Measurements from ENCODE around the gene EPB41L1.

EPB41L1 gene

DNA sequence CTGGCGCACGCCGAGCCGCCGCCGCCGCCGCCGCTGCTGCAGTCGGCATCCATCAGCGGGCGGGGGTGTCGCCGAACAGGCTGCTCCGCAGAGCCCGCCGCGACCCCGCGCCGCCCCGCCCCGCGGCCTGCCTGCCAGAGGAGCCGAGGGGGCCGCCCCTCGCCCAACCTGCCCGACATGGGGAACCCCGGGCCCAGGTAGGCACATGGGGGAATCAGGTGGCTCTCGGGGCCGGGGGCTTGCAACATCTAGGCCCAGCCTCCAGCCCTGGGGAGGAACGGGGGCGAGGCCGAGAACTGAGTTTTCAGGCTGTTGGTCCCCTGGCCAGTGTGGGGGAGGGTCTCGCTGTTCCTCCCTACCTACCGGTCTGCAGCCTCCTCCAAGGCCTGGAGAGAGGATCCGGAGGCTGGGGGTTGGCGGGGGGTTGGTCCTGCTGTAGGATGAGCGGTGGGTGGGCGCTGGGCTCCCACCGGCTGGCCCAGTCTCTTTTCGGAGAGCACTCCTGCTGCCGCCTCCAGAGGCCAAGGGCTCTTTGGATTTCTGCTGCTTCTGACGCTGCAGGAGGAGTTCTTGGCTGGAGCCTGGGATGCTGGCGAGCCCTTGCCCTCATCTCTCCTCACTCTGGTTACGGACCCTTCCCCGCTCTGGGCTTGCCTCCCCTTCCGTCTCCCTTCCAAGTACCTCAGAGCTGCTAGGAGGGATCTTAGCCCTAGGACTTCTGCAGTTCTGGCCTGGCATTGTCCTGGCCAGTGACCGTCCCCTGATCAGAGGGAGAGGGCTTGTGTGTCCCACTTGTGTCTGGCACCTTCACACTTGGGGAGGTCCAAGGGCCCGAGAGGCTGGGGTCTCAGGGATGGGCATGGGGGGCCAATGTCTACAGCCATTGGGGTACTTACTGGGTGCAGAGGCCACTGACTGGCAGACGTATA lies at the start of gene EPB41L1:
EPB41L1 (plus strand) TSS at position 41 of the 929 bp plus-strand sequence. CDS start 19,038 bp downstream, outside the sequence.
- peak within 1 kb of the TSS; percentile 67 for H3K4me3 ChIP-seq (ENCODE audit: low read length)
- DNase-seq (ENCODE audit: low read depth) = no peak
- TF ChIP-seq, protein P1, sequence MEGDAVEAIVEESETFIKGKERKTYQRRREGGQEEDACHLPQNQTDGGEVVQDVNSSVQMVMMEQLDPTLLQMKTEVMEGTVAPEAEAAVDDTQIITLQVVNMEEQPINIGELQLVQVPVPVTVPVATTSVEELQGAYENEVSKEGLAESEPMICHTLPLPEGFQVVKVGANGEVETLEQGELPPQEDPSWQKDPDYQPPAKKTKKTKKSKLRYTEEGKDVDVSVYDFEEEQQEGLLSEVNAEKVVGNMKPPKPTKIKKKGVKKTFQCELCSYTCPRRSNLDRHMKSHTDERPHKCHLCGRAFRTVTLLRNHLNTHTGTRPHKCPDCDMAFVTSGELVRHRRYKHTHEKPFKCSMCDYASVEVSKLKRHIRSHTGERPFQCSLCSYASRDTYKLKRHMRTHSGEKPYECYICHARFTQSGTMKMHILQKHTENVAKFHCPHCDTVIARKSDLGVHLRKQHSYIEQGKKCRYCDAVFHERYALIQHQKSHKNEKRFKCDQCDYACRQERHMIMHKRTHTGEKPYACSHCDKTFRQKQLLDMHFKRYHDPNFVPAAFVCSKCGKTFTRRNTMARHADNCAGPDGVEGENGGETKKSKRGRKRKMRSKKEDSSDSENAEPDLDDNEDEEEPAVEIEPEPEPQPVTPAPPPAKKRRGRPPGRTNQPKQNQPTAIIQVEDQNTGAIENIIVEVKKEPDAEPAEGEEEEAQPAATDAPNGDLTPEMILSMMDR (conservative IDR thresholded peaks at IDR 0.05; ENCODE audit: low read depth, low read length) = no peak

DNA sequence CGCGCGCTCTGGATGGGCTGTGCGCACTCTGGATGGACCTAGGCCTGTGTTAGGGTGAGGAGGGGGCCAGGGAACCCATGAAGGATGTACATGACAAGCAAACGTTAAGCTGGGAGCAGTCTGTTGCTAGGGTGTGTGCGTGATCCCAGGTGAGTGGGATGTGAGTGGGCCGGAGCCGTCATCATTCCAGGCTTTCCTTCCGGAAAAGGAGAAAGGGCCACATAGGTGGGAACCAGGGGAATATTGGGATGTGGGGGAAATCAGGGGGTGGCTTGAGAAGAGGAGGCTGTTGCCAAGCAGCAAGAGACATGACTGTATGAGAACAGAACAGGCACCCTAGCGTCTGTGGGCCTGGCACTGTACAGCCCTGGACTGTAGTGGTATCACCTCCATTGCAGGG lies 49.7 kb upstream of the EPB41L1 start:
- TF ChIP-seq, protein P1 (conservative IDR thresholded peaks at IDR 0.05; ENCODE audit: low read depth, low read length) = no peak
- DNase-seq (ENCODE audit: low read depth) = no peak
- no peak overlapping the region for H3K4me3 ChIP-seq (ENCODE audit: low read length)

DNA sequence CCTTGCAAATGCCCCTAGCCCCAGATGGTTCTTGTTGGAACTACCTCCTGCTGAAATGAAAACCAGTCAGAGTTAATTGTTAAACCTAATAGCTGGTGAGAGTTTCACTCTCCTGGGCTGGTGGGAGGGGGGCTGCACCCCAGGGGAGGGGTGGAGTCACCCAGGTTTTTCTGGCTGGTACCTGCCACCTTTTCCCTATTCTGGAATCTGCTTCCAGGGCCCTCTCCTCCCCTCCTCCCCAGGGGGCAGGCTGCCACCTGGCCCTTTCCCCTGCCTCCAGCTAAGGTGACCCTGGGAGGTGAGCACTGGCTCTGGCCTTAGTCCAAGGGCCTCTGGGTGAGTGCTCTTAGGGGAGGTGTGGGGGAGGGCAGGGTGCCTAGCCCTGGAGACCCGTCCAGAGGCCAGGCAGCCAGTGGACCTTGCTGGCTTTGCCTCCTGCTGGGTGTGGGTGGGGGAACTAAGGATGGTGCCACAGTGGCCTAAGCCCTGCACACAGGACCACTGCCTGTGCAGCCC lies 48.8 kb upstream of the EPB41L1 start:
- DNase-seq (ENCODE audit: low read depth) = no peak
- H3K4me3 ChIP-seq (ENCODE audit: low read length) = no peak overlapping the region
- TF ChIP-seq, protein P1 (conservative IDR thresholded peaks at IDR 0.05; ENCODE audit: low read depth, low read length) = no peak

DNA sequence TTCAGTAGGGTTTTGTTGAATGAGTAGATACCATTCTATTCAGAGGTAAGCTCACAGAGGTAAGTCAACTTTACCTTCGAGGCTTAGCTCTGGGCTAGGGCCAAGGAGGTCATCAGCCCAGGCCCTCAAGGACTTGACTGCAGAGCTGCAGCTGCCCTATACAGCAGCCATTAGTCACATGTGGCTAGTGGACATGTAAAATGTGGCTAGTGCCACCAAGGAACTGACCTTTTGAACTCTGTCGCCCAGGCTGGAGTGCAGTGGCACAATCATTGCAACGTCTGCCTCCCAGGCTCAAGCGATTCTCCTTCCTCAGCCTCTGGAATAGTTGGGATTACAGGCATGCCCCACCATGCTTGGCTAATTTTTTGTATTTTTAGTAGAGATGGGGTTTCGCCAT lies 47.9 kb upstream of the EPB41L1 start:
- H3K4me3 ChIP-seq (ENCODE audit: low read length) = no peak overlapping the region
- no peak for DNase-seq (ENCODE audit: low read depth)
- TF ChIP-seq, protein P1 (conservative IDR thresholded peaks at IDR 0.05; ENCODE audit: low read depth, low read length) = no peak

DNA sequence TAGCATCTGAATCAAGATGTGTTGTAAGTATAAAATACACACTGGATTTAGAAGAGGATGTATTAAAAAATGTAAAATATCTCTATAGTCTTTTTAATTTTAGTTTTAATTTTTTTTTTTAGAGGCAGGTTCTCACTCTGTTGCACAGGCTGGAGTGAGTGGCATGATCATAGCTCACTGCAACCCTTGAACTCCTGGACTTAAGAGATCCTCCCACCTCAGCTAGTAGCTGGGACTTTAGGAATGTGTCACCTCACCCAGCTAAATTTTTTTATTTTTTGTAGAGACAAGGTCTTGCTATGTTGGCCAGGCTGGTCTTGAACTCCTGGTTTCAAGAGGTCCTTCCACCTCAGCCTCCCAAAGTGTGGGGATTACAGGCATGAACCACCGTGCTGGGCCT lies 46.7 kb upstream of the EPB41L1 start:
- TF ChIP-seq, protein P1 (conservative IDR thresholded peaks at IDR 0.05; ENCODE audit: low read depth, low read length) = no peak
- H3K4me3 ChIP-seq (ENCODE audit: low read length) = no peak overlapping the region
- no peak for DNase-seq (ENCODE audit: low read depth)

DNA sequence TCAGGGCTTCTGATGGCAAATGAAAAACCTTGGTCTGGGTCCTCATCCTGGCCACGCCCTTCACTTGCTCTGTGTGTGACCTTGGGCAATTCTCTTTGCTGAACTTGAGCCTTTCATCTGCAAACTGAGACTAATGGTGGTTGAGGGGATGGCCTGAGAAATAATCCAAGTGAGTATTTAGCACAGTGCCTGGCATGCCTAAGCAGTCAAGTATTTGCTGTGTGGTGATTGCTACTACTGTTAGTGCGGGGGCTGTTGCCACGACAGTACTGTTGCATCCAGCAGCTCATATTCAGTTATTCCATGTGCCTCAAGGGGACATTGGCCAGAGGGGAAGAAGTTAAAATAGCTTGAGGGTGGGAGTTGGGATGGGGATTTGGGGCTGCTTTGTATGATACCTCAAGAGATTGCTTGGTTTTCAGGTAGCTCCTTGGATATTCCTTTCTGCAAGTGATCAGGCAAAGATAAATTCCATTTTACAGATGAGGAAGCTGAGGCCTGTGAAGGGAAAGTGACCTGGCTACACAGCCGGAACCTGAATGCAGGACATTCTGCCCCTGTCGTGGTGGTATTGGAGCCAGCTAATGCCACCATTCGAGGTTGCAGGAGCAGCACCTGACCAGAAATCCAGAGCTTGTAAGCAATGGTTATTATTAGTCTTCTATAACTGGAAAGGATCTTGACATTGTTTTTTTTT lies 45.1 kb upstream of the EPB41L1 start:
- TF ChIP-seq, protein P1 (conservative IDR thresholded peaks at IDR 0.05; ENCODE audit: low read depth, low read length) = no peak
- no peak overlapping the region for H3K4me3 ChIP-seq (ENCODE audit: low read length)
- DNase-seq (ENCODE audit: low read depth) = no peak

All from retinal pigment epithelial cell (primary cell).